Esophagus (tissue), 2 donors: ENCODE measurements around the gene NRCAM. TPM values are rescaled to one million over a fixed set of nuclear protein-coding genes. Genes with fewer than 3 reads are reported as not detected.
"Not testable (repeated sequence)": the region's sequence is repeated elsewhere in the genome, so short reads cannot be mapped to it uniquely, and the experiment has no call there.

Experiments used
- H3K27ac ChIP-seq, 2 donors: one replicate each; pipeline ENCODE4 v1.5.1; 2013; ENCODE audit warnings: low read depth in 2 of 2, mild to moderate bottlenecking in 2 of 2, inconsistent platforms in 1 of 2, low read length in 1 of 2, moderate library complexity in 1 of 2
- H3K27me3 ChIP-seq, 2 donors: one replicate each; pipeline ENCODE4 v1.6.1; 2013; ENCODE audit warnings: low read length in 2 of 2, control low read depth in 1 of 2, mild to moderate bottlenecking in 1 of 2; ENCODE audit not compliant: insufficient read depth in 2 of 2, control insufficient read depth in 1 of 2
- H3K36me3 ChIP-seq, 2 donors: one replicate each; pipeline ENCODE4 v1.6.1; 2013; ENCODE audit warnings: low read length in 1 of 2; ENCODE audit not compliant: control insufficient read depth in 2 of 2, insufficient read depth in 2 of 2
- H3K4me1 ChIP-seq, 2 donors: one replicate each; pipeline ENCODE4 v1.6.1; 2013; ENCODE audit warnings: low read length in 1 of 2; ENCODE audit not compliant: control insufficient read depth in 2 of 2, insufficient read depth in 2 of 2
- H3K4me3 ChIP-seq, 2 donors: one replicate each; pipeline ENCODE4 v1.5.1; 2013; ENCODE audit warnings: low read length in 2 of 2, mild to moderate bottlenecking in 2 of 2, low read depth in 1 of 2, moderate library complexity in 1 of 2
- H3K9me3 ChIP-seq, 2 donors: one replicate each; pipeline ENCODE4 v1.6.1; 2013; ENCODE audit warnings: mild to moderate bottlenecking in 2 of 2, low read depth in 1 of 2, low read length in 1 of 2, moderate library complexity in 1 of 2; ENCODE audit not compliant: control insufficient read depth in 2 of 2, insufficient read depth in 1 of 2
- WGBS, 2 donors: extraction: QIAGEN DNeasy Blood & Tissue Kit; methylation state at CpG; one replicate each; pipeline ENCODE4 v1.1.7; 2013; 5-methylcytosine and 5-hydroxymethylcytosine counted together
- polyA plus RNA-seq, 2 donors: library from polyadenylated mRNA; stranded (reverse); fragments of 200-250 nt; gene quantifications; one replicate each; pipeline ENCODE4 v1.2.3, GENCODE V29; 2013
- donor health status: healthy with polysubstance abuse.
- donor health status: Bipolar disorder and iron deficiency.

Gene NRCAM
- polyA plus RNA-seq, 2 donors, result 0.35 to 0.96 TPM

GRCh38 chr7:108268200-108268820 is 187.9 kb downstream of the NRCAM start:
- H3K9me3 ChIP-seq, result no peaks in the 10 kb centered on the region
- no peak overlapping the region for H3K4me3 ChIP-seq
- no peak overlapping the region for H3K27ac ChIP-seq
- H3K27me3 ChIP-seq, result no peaks in the 10 kb centered on the region
- H3K4me1 ChIP-seq, result no peaks in the 10 kb centered on the region
- H3K36me3 ChIP-seq, result no peaks in the 10 kb centered on the region
- WGBS, 2 donors, result 82 to 84% methylated on average over 5 to 6 of the region's 6 CpGs

GRCh38 chr7:108267615-108268014 is 188.6 kb downstream of the NRCAM start:
- no peaks in the 10 kb centered on the region for H3K9me3 ChIP-seq
- H3K4me1 ChIP-seq, result no peaks in the 10 kb centered on the region
- H3K4me3 ChIP-seq, result no peak overlapping the region
- no peaks in the 10 kb centered on the region for H3K36me3 ChIP-seq
- 93 to 96% methylated on average over 1 of the region's 1 CpG for WGBS, 2 donors
- H3K27ac ChIP-seq, result no peak overlapping the region
- H3K27me3 ChIP-seq, result no peaks in the 10 kb centered on the region

GRCh38 chr7:108266491-108266890 is 189.7 kb downstream of the NRCAM start:
- no peaks in the 10 kb centered on the region for H3K36me3 ChIP-seq
- H3K4me3 ChIP-seq, result no peak overlapping the region
- no peaks in the 10 kb centered on the region for H3K4me1 ChIP-seq
- H3K27me3 ChIP-seq, result no peaks in the 10 kb centered on the region
- H3K9me3 ChIP-seq, result no peaks in the 10 kb centered on the region
- WGBS, 2 donors, result 65 to 77% methylated on average over 3 of the region's 3 CpGs
- no peak overlapping the region for H3K27ac ChIP-seq

- H3K4me3 ChIP-seq, result no peak overlapping the region
- no peaks in the 10 kb centered on the region for H3K9me3 ChIP-seq
- H3K4me1 ChIP-seq, result no peaks in the 10 kb centered on the region
- H3K27ac ChIP-seq, result no peak overlapping the region
- H3K27me3 ChIP-seq, result no peaks in the 10 kb centered on the region
- no peaks in the 10 kb centered on the region for H3K36me3 ChIP-seq
Observed at GRCh38 chr7:108266035-108266434, 190.2 kb downstream of the NRCAM start.

GRCh38 chr7:108265007-108265406 is 191.2 kb downstream of the NRCAM start:
- WGBS, 2 donors, result 84 to 91% methylated on average over 3 of the region's 3 CpGs
- Histone ChIP-seq H3K4me3 (no peak overlapping the region), H3K27me3 (no peaks in the 10 kb centered on the region), H3K4me1 (no peaks in the 10 kb centered on the region), H3K27ac (no peak overlapping the region), H3K9me3 (no peaks in the 10 kb centered on the region), H3K36me3 (no peaks in the 10 kb centered on the region)

- no peaks in the 10 kb centered on the region for H3K36me3 ChIP-seq
- H3K4me1 ChIP-seq, result no peaks in the 10 kb centered on the region
- no peaks in the 10 kb centered on the region for H3K27me3 ChIP-seq
- 79 to 88% methylated on average over 3 of the region's 3 CpGs for WGBS, 2 donors
- no peak overlapping the region for H3K27ac ChIP-seq
- H3K4me3 ChIP-seq, result no peak overlapping the region
- no peaks in the 10 kb centered on the region for H3K9me3 ChIP-seq
Observed at GRCh38 chr7:108263425-108263824, 192.8 kb downstream of the NRCAM start.

- Histone ChIP-seq H3K4me1 (no peaks in the 10 kb centered on the region), H3K36me3 (no peaks in the 10 kb centered on the region), H3K9me3 (no peaks in the 10 kb centered on the region), H3K27ac (no peak overlapping the region), H3K4me3 (no peak overlapping the region), H3K27me3 (no peaks in the 10 kb centered on the region)
- WGBS, 2 donors, result 70 to 71% methylated on average over 1 of the region's 1 CpG
Observed at GRCh38 chr7:108261560-108262255, 194.5 kb downstream of the NRCAM start.

GRCh38 chr7:108259447-108259846 is 196.8 kb downstream of the NRCAM start:
- not testable (repeated sequence) for H3K9me3 ChIP-seq, H3K36me3 ChIP-seq, H3K4me3 ChIP-seq, H3K4me1 ChIP-seq, H3K27me3 ChIP-seq, H3K27ac ChIP-seq
- 88 to 94% methylated on average over 3 of the region's 3 CpGs for WGBS, 2 donors

- no peaks in the 10 kb centered on the region for H3K36me3 ChIP-seq
- H3K4me1 ChIP-seq, result no peaks in the 10 kb centered on the region
- no peak overlapping the region for H3K4me3 ChIP-seq
- H3K27me3 ChIP-seq, result no peaks in the 10 kb centered on the region
- H3K27ac ChIP-seq, result no peak overlapping the region
- no peaks in the 10 kb centered on the region for H3K9me3 ChIP-seq
- WGBS, 2 donors, result 53 to 68% methylated on average over 4 of the region's 4 CpGs
Observed at GRCh38 chr7:108257954-108258353, 198.3 kb downstream of the NRCAM start.

- WGBS, 2 donors, result 94 to 96% methylated on average over 2 of the region's 2 CpGs
- Histone ChIP-seq H3K9me3 (no peaks in the 10 kb centered on the region), H3K4me1 (no peaks in the 10 kb centered on the region), H3K27me3 (no peaks in the 10 kb centered on the region), H3K27ac (no peak overlapping the region), H3K36me3 (no peaks in the 10 kb centered on the region), H3K4me3 (no peak overlapping the region)
Observed at GRCh38 chr7:108254259-108254658, 202.0 kb downstream of the NRCAM start.
